Stimulated activated CD4-positive, alpha-beta T cell treated with anti-CD3 and anti-CD28 coated beads, TNF-alpha, amount 100 ng/mL, for 24 hours (primary cell): Measurements from ENCODE around the gene TMEM144.
"Not testable (repeated sequence)": the region's sequence is repeated elsewhere in the genome, so short reads cannot be mapped to it uniquely, and the experiment has no call there.

Experiments
- DNase-seq, 3 experiments: peaks; one replicate each; pipeline ENCODE4 v3.0.0-alpha.2; 2020; ENCODE audit warnings: low read depth in 3 of 3

The TMEM144 gene

GRCh38 chr4:158236304-158237030 lies 26.2 kb downstream of the TMEM144 start:
- DNase-seq: no peak

DNA sequence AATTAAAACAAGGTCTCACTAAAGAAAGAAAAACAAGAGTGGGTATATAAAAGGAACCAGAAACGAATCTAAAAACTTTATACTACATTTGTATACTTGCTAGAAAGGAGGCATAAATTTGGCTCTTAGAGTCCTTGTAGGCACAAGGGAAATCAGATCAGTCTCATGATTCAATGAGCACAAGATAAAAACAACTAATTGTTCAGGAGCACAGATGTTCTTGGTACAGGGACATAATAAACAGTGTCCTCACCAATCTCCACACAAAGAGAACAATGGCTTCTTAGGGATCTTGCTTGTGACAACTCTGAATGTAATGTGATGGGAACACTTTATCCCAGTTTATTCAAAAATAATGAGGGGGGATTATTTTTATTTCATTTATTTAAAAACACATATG lies 28.3 kb downstream of the TMEM144 start:
- no peak for DNase-seq

DNA sequence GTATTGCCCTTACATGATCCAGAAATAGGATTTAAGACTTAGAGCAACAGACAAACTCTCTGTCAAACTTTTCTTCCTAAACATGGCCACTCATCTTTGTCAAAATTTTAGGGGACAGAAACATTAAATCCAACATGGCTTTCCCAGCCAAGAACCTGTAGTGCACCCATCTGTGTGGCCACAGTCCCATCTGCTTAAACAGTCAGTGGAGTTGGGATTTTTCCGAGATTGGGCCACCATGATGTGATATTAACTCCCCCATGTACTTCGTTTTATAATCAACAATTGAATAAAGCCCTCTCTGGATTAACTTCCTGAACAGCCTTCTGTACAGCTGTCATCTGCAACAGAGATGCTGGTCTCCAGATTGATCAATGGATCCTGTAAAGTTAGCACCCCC lies 28.9 kb downstream of the TMEM144 start:
- no peak for DNase-seq

DNA sequence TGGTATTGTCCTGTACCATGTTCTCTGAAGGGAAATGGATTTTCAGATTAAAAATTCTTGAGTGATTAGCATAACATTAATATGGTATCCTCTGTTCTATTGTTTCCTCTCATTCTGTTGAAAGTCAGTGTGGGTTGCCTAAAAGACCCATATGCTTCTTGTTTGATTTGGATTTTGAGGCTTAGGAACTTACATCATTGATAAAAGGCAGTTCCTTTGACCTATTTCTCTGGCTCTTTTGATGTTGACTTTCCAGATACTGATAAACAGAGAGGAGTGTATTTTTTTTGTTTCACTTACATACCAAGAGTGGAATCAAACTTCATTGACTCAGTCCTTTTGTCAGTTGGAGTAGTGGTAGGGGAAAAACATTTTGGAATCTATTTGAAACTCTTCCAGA lies 32.8 kb downstream of the TMEM144 start:
- DNase-seq: no peak

DNA sequence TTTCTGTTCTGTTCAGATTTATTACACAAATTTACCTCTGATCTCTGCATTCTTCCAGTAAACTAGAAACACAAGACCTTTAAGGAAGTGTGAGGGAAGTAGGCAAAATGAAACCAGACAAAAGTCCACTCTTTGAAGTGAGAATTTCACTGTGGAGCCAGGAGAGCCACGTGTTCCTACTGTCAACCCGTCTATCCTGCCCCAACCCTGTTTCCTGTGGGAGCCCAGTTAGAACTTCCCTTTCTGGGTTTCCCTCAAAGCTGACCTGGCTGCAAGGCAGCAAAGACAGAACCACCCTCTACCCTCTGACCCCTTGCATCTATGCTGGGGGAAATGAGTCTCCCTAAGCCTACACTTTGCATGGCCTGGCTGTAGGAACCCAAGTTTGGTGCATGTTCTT lies 40.0 kb downstream of the TMEM144 start:
- no peak for DNase-seq

DNA sequence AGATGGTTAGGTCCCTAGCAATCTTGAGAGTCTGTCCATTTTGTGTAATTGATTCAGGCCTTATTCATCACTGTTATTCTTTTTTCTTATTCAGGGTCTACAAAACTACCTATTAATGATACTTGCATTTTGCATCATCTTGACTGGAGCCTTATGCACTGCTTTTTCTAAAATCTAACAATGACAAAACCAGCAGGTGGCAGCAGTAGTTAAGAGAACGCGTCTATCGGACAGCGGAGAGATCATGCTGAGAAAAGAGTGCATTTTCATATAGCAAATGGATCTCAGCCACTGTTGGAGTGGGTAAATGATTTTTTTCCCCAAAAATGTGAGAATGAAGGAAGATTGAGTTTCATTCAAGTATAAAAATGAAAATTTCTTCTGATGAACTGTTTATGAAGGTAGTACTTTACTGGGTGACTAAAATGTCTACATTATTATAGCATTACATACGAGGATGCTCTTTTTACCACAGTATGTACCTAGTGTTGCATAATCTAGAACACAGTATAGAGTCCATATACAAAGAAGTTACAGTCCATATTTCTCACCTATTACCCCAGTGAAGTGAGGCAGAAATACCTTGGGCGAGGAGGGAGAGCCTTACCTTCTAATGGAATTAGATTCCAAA lies 43.2 kb downstream of the TMEM144 start:
- peak in 2 of 3 experiments; percentile 4 to 19 for DNase-seq

GRCh38 chr4:158254292-158254691 lies 44.0 kb downstream of the TMEM144 start:
- DNase-seq: no peak

- DNase-seq: no peak
These were observed 45.5 kb downstream of the TMEM144 start for GRCh38 chr4:158255727-158256324.

- no peak for DNase-seq
These were observed 49.8 kb downstream of the TMEM144 start for GRCh38 chr4:158259955-158260575.

DNA sequence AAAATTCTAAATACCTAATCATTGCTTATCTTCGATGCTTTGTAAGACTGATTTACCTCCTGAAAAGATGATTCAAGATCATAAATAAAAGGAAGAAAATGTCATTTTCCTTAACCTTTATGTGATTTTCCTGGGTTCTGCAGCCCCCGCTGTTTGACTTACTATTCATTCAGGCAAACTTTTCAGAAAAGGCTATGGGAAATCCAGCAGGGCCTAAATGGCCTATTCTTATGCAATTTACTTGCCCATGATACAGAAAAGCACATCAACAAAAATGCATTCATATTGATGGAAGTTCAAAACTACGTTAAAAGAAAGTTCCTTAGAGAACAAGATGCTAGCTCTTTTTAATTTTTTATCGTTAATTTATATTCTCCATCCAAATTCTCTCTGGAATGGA lies 51.2 kb downstream of the TMEM144 start:
- no peak for DNase-seq

GRCh38 chr4:158268553-158268952 lies 58.3 kb downstream of the TMEM144 start:
- no peak for DNase-seq

- DNase-seq: no peak
These were observed 64.3 kb downstream of the TMEM144 start for GRCh38 chr4:158274636-158275035.

GRCh38 chr4:158277558-158277957 lies 67.3 kb downstream of the TMEM144 start:
- no peak for DNase-seq

- DNase-seq: not testable (repeated sequence)
These were observed 68.8 kb downstream of the TMEM144 start for GRCh38 chr4:158279052-158279451.

DNA sequence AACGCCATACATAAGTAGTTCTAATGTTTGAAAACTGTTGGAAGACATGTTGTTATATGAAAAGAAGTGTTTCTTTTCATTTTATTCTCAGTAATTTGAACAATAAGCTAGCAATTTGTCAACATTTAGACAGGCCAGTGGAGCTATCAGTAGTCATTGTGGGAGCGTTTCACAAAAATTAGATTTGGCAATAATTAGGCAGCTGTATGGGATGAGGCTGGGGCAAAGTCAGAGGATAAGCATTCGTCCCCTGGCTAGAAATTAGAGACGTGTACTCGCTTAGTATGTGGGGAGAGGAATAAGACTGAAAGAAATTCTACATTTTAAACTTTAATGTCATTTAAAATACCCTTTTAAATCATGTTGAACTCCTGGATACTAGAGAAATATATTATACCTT lies 70.6 kb downstream of the TMEM144 start:
- DNase-seq: no peak

GRCh38 chr4:158282252-158282651 lies 72.0 kb downstream of the TMEM144 start:
- DNase-seq: no peak

DNA sequence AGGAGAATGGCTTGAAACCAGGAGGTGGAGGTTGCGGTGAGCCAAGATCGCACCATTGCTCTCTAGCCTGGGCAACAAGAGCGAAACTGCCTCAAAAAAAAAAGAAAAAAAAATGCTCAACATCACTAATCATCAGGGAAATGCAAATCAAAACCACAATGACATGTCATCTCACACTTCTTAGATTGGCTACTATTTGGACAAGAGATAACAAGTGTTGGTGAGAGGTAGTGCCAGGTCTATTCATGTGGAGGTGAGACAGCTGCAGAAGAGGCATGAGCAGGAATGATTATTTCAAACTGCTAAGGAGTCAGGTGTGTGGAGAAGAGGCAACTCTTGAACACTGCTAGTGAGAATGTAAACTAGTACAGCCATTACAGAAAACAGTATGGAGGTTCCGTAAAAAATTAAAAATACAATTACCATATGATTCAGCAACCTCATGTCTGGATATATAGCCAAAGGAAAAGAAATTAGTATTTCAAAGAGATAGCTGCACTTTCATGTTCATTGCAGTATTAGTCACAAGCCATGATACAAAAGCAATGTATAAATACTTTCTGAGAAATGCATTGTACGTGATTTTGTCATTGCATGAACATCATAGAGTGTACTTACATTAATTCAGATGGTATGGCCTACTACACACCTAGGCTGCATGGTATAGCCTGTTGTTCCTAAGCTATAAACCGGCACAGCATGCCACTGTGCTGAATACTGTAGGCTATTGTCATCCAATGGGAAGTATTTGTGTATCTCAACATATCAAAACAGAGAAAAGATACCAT lies 75.3 kb downstream of the TMEM144 start:
- DNase-seq: no peak

- no peak for DNase-seq
These were observed 80.6 kb downstream of the TMEM144 start for GRCh38 chr4:158290912-158291311.

- DNase-seq: no peak
These were observed 81.2 kb downstream of the TMEM144 start for GRCh38 chr4:158291334-158292055.

DNA sequence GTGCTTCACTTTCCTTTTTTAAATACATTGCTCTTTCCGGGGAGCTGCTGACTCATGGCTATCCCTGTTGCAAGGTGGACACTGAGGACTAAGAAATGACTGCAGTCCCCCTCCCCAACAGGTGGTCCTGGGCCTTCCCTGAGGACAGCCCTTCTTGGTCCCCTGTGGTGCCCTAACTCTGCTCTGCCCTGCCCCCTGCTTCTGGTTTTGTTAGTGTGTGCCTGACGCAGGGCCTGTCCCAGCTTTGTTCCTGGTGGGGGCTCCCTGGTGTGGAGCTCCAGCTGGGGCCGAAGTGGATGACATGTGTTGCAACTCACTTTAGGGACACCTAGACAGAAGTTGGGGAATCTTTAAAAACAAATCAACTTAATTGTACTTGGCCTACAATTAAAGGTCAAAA lies 81.9 kb downstream of the TMEM144 start:
- DNase-seq: no peak

DNA sequence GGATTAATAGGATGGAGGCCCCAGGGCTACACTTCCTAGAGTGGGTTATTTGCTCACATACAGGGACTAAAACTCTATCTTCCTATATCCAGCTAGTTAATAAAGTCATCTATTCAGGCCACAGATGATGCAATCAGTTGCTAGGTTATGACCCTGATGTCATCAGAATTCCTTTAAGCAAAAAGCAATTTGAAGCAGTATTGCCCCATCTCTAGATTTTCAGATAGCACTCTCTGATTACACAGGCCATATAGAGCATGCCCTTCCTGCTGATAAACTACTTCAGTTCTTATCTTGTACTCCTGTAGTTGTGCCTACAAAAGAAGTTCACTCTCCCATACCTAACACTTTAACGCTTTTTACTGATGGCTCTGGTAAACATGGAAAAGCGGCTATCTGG lies 84.8 kb downstream of the TMEM144 start:
- DNase-seq: no peak
